Measurements from ENCODE around the gene CDIPT. TPM values are rescaled to one million over a fixed set of nuclear protein-coding genes. Genes with fewer than 3 reads are reported as not detected.

CDIPT gene
- total and polyA plus RNA-seq, 2 of the 13 experiments (the other 11 are each of a cell fraction or from before 2014, with no cell fraction given): 54.9 to 97.5 TPM

GRCh38 chr16:29891525-29892457 is 28.8 kb upstream of the CDIPT start (continued):
- TF ChIP-seq ARID4A (CRISPR knock-in tag; IDR thresholded peaks at IDR 0.05; ENCODE audit: borderline replicate concordance): peak; percentile 37; the same call in 1 of the 2 replicates
- TF ChIP-seq, protein P1, sequence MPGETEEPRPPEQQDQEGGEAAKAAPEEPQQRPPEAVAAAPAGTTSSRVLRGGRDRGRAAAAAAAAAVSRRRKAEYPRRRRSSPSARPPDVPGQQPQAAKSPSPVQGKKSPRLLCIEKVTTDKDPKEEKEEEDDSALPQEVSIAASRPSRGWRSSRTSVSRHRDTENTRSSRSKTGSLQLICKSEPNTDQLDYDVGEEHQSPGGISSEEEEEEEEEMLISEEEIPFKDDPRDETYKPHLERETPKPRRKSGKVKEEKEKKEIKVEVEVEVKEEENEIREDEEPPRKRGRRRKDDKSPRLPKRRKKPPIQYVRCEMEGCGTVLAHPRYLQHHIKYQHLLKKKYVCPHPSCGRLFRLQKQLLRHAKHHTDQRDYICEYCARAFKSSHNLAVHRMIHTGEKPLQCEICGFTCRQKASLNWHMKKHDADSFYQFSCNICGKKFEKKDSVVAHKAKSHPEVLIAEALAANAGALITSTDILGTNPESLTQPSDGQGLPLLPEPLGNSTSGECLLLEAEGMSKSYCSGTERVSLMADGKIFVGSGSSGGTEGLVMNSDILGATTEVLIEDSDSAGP (CRISPR knock-in tag; IDR thresholded peaks at IDR 0.05; ENCODE audit: borderline replicate concordance): peak; percentile 66; the same call in 1 of the 2 replicates
- TF ChIP-seq RFX3 (CRISPR knock-in tag; IDR thresholded peaks at IDR 0.05): no peak
- no peak for TF ChIP-seq ARNT2 (CRISPR knock-in tag; IDR thresholded peaks at IDR 0.05; ENCODE audit: low read depth)
- TF ChIP-seq, protein P2, sequence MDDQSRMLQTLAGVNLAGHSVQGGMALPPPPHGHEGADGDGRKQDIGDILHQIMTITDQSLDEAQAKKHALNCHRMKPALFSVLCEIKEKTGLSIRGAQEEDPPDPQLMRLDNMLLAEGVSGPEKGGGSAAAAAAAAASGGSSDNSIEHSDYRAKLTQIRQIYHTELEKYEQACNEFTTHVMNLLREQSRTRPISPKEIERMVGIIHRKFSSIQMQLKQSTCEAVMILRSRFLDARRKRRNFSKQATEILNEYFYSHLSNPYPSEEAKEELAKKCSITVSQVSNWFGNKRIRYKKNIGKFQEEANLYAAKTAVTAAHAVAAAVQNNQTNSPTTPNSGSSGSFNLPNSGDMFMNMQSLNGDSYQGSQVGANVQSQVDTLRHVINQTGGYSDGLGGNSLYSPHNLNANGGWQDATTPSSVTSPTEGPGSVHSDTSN (CRISPR knock-in tag; IDR thresholded peaks at IDR 0.05; ENCODE audit: borderline replicate concordance): no peak
- no peak for TF ChIP-seq IRX3 (CRISPR knock-in tag; IDR thresholded peaks at IDR 0.05; ENCODE audit: borderline replicate concordance, low read depth)
- no peak; the same call in 1 of the 2 replicates for TF ChIP-seq NFYC (CRISPR knock-in tag; IDR thresholded peaks at IDR 0.05)
- TF ChIP-seq SP140L (CRISPR knock-in tag; IDR thresholded peaks at IDR 0.05; ENCODE audit: borderline replicate concordance): no peak
- no peak for TF ChIP-seq ATRX (CRISPR knock-in tag; IDR thresholded peaks at IDR 0.05; ENCODE audit: borderline replicate concordance)
- TF ChIP-seq ZSCAN12 (CRISPR knock-in tag; IDR thresholded peaks at IDR 0.05): no peak
- no peak for TF ChIP-seq ZBTB26 (CRISPR knock-in tag; IDR thresholded peaks at IDR 0.05; ENCODE audit: borderline replicate concordance)
- TF ChIP-seq HDAC6 (IDR thresholded peaks at IDR 0.05; ENCODE audit: low read depth, low read length): no peak
- TF ChIP-seq, protein P3, sequence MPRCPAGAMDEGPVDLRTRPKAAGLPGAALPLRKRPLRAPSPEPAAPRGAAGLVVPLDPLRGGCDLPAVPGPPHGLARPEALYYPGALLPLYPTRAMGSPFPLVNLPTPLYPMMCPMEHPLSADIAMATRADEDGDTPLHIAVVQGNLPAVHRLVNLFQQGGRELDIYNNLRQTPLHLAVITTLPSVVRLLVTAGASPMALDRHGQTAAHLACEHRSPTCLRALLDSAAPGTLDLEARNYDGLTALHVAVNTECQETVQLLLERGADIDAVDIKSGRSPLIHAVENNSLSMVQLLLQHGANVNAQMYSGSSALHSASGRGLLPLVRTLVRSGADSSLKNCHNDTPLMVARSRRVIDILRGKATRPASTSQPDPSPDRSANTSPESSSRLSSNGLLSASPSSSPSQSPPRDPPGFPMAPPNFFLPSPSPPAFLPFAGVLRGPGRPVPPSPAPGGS (CRISPR knock-in tag; IDR thresholded peaks at IDR 0.05): no peak
- TF ChIP-seq ZNF558 (CRISPR knock-in tag; IDR thresholded peaks at IDR 0.05; ENCODE audit: borderline replicate concordance): no peak
- no peak for TF ChIP-seq SIN3B (IDR thresholded peaks at IDR 0.05; ENCODE audit: low read length)
- TF ChIP-seq, protein P4, sequence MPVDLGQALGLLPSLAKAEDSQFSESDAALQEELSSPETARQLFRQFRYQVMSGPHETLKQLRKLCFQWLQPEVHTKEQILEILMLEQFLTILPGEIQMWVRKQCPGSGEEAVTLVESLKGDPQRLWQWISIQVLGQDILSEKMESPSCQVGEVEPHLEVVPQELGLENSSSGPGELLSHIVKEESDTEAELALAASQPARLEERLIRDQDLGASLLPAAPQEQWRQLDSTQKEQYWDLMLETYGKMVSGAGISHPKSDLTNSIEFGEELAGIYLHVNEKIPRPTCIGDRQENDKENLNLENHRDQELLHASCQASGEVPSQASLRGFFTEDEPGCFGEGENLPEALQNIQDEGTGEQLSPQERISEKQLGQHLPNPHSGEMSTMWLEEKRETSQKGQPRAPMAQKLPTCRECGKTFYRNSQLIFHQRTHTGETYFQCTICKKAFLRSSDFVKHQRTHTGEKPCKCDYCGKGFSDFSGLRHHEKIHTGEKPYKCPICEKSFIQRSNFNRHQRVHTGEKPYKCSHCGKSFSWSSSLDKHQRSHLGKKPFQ (CRISPR knock-in tag; IDR thresholded peaks at IDR 0.05; ENCODE audit: insufficient replicate concordance): no peak
